Limb (tissue), 2 donors: ENCODE measurements around the gene NDUFS2.

Experiments
- DNase-seq, 2 donors: peaks; one replicate each; pipeline ENCODE4 v3.0.0-alpha.2; 2016; ENCODE audit errors: extremely low spot score in 2 of 2

The NDUFS2 gene

DNA sequence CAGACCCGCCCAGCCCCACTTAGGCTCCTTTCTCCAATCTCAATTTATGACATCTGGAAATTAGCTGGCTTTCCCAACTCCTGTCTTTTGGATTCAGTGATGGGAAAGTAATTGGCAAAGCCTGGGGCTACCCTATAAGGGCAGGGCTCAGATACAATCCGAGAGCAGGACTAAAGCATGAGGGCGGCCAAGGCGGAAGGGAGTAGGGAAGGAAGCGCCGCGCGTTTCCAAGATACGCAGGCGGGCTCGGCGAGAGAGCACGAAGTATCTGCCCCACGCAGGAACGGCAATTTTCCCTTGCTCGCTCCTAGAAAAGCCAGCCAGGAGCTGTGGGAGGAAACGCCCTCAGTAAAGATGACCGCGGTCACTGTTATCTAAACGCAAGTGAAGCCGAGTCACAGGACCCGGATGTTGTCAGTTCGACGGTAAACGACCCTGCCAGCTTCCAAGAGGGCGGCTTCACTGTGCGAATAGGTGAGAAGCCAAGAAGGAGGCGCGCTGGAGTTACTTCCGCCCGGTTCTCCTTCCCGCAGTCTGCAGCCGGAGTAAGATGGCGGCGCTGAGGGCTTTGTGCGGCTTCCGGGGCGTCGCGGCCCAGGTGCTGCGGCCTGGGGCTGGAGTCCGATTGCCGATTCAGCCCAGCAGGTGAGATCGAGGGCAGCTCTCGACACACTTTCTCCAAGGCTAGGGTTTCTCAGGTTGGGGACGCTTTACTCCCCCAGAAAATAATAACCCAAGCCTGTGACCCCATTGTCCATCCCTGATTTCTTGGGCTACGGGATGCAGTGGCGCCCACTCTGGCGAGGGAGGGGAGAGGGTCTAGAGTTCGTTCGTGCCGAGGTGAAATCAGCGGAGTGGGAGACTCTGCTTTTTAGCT is at the start of gene NDUFS2:
NDUFS2 (plus strand) TSS at position 532 of the 877 bp plus-strand sequence; CDS start at position 551, 19 bp downstream.
- DNase-seq, result peak; percentile 96 to 99

DNA sequence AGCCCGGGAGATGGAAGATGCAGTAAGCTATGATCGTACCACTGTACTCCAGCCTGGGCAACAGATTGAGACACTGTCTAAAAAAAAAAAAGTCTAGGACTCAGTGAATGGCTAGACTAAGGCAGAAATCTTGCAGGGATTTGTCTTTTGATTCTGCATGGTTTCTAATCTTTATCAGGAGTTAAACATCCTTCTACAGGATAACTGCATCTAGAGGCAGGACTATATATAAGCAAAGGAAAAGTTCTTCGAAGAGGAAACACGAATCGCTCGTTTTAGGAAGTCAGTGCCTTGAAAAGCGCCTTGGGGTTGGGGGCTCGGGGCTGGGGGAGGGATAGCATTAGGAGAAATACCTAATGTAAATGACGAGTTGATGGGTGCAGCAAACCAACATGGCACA is 49.0 kb upstream of the NDUFS2 start:
- DNase-seq, result no peak

DNA sequence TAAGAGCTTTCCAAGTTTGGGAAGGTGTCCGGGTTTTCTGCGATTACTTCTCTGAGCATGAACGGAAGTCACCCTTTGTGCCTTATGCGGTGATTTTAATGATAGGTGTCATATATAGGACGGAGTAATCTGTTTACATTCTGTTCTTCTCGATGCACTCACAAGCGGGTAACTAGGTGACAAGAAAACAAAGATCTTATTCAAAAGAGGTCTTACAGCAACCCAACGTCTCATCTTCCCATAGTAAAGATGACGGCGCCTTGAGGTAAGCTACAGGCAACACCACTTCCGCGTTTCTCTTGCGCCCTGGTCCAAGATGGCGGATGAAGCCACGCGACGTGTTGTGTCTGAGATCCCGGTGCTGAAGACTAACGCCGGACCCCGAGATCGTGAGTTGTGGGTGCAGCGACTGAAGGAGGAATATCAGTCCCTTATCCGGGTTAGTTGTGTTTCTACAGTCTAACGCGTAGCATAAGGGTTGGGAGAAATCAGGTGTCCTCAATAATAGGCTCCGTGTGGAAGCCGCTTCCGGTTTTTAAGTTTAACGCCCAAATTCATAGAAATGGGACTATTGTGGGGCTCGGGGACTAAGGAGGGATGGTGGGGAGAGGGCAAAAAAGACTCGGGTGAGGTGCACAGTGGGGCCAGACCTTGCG is 48.4 kb upstream of the NDUFS2 start, which contains the start of gene UFC1:
UFC1 (plus strand) TSS at position 297 of the 656 bp plus-strand sequence; CDS start at position 317, 20 bp downstream.
- DNase-seq, result peak; percentile 87 to 91

DNA sequence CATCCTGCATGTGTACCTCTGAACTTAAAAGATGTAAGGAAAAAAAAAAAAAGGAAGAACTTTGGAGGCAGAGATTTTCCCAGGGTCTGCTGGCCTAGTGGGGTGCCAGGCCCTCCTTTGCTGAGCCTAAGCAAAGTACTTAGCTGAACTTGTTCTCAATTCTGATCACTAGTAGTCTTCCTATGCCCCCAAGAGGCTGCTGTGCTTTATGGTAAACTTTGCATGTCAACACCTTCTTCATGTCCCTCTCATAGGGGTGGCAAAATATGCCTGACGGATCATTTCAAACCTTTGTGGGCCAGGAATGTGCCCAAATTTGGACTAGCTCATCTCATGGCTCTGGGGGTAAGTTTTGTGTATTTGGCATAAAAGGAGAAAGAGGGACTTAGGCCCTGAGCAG is 44.3 kb upstream of the NDUFS2 start:
- no peak for DNase-seq

DNA sequence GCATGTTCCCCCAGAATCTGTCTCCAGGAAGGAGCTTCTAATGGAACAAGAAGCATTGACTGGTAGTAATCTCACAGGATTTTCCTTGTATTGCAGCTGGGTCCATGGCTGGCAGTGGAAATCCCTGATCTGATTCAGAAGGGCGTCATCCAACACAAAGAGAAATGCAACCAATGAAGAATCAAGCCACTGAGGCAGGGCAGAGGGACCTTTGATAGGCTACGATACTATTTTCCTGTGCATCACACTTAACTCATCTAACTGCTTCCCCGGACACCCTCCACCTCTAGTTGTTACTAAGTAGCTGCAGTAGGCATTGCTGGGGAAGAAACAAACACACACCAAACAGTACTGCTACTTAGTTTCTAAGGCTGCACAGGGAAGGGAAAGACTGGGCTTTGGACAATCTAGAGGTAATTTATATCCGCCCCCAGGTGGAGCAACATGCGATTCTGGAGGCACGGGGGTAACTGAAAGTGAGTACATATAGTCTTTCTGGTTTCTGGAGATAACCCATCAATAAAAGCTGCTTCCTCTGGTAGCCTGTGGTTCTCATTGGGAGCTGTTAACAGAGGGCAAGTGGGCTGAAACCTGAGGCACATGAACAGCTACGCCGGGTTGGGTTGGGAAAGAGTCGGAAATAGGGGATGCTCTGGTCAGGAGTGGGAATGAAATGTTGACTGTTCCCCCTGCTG is 43.7 kb upstream of the NDUFS2 start:
- DNase-seq, result no peak

DNA sequence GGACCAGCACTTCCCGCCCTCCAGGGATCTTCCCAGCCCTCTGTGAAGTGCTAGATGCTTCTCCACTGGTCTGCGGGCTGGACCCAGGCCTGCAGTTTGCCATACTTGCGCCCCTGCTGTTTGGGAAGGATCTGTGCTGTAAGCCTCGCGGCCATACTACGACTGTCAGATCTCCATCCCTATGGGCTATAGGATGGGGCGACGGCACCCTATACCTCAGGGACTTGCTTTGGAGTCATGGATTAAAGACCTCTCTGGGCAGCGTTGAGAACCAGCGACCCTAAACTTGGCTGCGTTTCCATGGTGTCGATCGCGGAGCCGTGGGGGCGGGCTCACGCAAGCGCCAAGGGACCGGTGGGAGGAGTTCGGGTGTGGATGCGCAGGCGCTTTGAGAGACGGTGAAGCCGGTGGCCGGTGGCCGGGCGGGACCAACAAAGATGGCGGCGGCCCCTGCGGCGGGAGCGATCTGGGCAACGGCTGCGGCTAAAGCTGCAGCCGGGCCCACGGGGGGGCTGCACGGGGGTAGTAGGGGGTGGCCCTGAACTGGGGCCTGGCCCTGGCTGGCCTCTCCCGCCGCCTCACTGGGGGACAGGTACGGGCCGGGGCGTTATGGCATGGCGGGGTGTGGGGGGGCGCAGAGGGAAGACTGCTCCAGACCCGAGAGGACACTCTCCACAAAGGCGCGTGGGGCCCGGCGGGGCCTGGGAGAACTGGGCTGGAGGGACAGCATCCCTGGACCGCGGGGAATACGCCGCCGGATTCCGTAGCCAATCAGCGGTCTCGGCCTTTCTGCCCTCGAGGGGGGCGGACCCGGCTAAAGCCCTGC is 42.9 kb upstream of the NDUFS2 start, which contains the start of gene USP21:
USP21 (plus strand) TSS at position 414 of the 826 bp plus-strand sequence. CDS start 1,141 bp downstream, outside the sequence.
- DNase-seq, result peak; percentile 95 to 96

DNA sequence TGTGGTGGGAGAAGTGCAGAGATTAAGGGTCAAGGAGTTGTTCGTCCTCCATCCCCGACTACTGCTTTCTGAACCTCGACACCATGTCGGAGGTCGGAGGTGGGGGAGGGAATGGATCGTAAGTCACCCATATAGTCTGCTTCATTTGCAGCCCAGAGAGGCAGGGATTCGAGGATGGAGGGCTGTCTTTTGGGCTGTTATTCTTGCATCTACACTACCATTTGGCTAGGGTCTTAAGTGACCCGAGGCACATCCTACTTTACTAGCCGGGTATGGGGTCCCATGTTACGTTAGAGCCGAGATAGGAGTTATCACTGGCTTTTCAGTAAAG is 42.3 kb upstream of the NDUFS2 start:
- no peak for DNase-seq

DNA sequence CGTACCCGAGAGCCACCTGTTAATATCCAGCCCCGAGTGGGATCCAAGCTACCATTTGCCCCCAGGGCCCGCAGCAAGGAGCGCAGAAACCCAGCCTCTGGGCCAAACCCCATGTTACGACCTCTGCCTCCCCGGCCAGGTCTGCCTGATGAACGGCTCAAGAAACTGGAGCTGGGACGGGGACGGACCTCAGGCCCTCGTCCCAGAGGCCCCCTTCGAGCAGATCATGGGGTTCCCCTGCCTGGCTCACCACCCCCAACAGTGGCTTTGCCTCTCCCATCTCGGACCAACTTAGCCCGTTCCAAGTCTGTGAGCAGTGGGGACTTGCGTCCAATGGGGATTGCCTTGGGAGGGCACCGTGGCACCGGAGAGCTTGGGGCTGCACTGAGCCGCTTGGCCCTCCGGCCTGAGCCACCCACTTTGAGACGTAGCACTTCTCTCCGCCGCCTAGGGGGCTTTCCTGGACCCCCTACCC is 41.5 kb upstream of the NDUFS2 start:
- DNase-seq, result no peak

DNA sequence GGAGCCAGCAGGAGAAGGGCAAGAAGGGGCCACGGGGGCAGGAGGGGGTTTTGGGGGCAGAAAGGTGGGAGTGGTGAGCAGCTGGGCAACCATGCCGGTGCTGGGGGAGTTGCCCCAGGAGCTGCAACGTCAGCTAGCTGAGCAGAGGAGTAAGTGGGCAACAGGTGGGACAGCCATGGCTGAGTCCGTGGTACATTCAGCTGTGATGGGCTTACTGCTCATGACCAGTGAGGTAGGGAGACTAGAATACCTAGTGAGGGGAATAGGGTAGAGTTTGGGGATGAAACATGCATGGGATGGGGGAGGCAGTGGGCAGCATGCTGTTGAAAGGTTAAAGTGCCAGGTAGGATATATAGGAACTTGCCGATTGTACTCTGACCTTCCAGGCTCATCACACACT is 40.5 kb upstream of the NDUFS2 start:
- no peak for DNase-seq

DNA sequence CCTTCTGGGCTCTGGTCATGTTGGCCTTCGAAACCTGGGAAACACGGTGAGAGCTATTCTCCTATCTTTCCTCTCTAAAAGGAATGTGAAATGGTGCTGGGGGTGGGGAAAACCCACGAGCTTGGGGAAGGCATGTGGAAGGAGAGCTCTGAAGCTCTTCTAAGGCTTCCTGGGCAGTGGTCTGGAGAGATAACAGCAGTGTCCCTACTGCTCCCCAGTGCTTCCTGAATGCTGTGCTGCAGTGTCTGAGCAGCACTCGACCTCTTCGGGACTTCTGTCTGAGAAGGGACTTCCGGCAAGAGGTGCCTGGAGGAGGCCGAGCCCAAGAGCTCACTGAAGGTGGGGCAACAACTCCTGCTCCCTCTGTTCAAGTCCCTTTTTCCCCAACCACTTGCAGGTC is 40.1 kb upstream of the NDUFS2 start:
- no peak for DNase-seq

DNA sequence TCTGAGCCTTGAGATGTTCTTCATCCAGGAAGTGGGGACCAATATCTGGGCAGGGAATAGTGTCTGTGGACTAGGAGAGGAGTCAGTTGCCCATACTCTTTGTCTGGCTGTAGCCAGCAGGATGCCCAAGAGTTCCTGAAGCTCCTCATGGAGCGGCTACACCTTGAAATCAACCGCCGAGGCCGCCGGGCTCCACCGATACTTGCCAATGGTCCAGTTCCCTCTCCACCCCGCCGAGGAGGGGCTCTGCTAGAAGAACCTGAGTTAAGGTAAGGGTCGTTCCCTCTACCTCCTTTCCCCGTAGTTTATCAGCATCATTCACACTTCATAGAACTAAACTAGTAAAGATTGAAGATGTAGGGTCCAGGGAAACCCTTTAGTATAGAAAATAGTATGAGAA is 39.4 kb upstream of the NDUFS2 start:
- DNase-seq, result no peak

DNA sequence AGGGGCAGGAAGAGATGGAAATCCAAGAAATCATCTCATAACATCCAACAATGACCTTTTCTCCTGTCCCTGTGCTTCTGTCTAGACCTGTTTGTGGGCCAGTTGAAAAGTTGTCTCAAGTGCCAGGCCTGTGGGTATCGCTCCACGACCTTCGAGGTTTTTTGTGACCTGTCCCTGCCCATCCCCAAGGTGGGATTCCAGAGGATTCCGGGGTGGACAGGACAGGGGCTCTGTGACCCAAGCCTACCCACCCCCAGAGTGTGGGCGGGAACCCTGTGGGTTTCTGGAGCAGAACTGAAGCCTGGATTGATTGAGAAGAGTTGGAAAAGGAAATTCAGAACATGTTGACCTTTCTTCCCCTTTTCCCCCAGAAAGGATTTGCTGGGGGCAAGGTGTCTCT is 38.4 kb upstream of the NDUFS2 start:
- no peak for DNase-seq

DNA sequence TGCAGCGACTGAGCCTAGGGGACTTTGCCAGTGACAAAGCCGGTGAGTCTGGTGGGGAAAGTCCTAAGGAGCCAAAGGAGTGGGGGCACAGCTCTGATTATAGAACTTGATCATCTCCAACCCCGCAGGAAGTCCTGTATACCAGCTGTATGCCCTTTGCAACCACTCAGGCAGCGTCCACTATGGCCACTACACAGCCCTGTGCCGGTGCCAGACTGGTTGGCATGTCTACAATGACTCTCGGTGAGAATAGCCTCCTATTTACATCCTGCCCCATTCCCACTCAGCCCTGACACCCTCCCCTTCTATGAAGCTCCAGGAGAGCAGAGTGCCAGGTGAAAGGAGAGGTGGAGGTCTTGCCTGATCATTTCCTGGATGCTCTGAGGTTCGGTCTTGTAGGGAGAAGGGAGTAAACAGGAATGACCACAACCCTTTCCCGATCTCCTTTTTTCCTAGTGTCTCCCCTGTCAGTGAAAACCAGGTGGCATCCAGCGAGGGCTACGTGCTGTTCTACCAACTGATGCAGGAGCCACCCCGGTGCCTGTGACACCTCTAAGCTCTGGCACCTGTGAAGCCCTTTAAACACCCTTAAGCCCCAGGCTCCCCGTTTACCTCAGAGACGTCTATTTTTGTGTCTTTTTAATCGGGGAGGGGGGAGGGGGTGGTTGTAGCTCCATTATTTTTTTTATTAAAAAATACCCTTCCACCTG is 37.1 kb upstream of the NDUFS2 start:
- no peak for DNase-seq

DNA sequence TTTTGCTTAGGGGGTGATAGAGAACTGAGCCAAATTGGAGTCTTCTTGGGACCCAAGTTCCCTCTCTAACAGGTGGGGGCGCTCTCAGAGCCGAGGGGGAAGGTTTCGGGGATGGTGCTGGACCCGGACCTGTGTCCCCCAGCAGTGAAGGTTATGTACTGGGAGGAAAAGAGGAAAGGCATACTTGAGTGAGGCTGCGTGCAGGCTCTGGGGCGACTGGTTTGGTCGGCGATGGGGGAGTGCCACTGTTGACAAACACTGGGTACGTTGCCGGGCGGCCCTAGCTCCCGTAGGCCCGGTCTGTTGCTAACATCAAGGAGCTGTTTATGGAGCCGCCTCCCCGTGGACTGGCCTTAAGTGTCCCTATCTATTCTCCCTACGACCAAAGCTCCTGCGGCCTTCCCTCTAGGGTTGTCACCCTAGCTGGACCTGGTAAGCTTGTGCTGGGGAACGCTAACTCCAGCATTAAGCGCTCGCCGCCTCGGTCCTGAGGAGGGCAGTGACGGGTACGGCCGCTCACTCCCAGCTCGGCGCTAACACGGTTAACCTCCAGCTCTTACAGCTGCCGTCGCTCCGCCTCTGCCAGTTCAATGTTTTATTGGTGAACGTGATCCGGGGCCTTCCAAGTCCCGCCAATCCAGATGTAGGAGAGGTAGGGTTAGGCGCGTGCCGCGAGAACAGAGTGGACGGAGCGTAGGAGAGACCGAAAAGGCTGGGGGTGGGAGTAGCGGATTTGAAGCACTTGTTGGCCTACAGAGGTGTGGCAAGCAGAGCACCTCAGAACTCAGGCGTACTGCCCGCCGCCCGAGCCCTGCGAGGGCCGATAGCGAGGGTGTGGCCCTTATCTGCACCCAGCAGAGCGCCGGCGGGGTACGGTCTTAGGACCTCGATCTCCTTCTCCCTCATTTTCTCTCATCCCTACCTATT is 36.2 kb upstream of the NDUFS2 start, which contains the start of gene PPOX:
PPOX (plus strand) TSS at position 685 of the 927 bp plus-strand sequence. CDS start 422 bp downstream, outside the sequence.
- DNase-seq, result peak; percentile 94 to 98

DNA sequence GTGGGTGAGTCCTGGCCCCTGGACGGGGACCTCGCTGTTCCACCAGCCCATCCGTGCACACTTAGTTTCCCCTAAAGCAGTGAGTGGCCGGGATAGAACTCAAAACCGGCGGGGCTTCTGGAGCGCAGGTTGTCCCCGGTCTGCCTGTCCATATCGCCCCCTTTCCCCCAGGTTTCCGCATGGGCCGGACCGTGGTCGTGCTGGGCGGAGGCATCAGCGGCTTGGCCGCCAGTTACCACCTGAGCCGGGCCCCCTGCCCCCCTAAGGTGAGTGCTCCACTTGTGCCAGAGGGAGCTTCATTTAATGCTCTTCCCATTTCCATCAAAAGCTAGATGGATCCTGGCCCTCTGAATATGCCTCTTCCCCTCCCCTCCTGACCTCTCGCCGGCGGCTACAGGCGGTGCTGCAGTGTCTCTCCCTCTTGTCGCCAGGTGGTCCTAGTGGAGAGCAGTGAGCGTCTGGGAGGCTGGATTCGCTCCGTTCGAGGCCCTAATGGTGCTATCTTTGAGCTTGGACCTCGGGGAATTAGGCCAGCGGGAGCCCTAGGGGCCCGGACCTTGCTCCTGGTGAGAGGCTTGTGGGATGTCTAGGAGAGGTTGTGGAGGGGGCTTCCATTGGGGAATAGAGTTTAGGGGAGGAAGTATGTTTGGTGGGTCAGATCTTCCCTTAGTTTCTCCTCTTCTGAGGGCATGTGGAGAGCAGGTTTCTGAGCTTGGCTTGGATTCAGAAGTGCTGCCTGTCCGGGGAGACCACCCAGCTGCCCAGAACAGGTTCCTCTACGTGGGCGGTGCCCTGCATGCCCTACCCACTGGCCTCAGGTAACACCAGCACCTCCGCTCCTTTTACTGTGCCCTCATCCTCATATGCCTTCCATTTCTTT is 35.3 kb upstream of the NDUFS2 start:
- DNase-seq, result peak in 1 of 2 donors; percentile 51

DNA sequence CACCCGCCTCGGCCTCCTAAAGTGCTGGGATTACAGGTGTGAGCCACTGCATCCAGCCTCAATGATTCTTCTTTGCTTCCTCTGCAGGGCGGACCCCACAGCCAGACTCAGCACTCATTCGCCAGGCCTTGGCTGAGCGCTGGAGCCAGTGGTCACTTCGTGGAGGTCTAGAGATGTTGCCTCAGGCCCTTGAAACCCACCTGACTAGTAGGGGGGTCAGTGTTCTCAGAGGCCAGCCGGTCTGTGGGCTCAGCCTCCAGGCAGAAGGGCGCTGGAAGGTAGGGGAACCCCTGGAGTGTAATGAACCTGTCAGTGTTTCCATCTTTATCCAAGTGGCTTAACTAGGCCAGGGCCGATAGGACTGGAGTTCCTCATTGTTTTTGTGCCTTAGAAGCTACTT is 33.3 kb upstream of the NDUFS2 start:
- DNase-seq, result no peak

DNA sequence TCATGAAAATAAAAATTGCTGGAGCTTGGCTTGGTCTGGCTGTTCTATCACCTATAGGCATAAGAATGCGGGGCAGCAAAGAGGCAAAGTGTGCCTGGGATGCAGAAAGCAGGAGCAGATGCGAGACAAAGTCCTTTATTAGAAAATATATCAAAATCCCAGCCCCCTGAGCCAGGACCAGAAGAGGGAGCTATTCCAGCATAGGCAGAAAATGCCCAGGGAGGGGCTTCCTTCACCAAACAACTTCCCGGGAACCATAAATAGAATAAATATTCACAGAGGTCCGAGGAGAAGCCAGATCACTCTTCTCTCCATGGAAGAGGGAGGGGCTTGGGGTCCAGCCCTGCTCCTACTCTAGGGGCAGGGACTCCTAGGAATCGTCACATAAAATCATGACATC is 31.0 kb upstream of the NDUFS2 start:
- no peak for DNase-seq

DNA sequence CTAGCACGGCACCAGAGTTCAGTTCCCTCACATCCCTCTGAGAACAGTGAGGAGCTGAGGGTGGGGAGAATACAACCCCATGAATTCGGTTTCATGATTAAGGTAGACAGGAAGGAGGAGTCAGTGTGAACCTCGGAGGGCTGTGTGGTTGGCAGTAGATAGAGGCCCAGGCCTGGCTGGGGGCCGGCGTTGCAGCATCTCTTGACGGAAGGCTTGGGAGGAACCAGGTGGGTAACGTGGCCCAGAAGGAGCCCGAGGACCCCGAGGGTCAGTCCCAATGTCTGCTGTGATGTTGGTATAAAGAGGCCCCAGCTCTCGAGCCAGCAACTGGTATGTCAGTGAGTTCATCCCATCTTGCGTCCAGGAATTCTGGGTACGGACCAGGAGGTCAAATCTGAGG is 30.5 kb upstream of the NDUFS2 start:
- DNase-seq, result no peak
